Esophagus muscularis mucosa (tissue), 3 donors: Measurements from ENCODE around the gene OCLN.

Source experiments
- CTCF ChIP-seq, 3 experiments: fragments of 200-600 bp in 2 of 3; fragments of 450-650 bp in 1 of 3; sonication (generic) in 2 of 3; IDR thresholded peaks; one replicate each; pipeline ENCODE4 v1.5.1; 2017 to 2019; ENCODE audit warnings: antibody characterized with exemption in 3 of 3, mild to moderate bottlenecking in 2 of 3, moderate library complexity in 1 of 3
- POLR2AphosphoS5 ChIP-seq, 2 donors: sonication (generic); formaldehyde crosslinking; IDR thresholded peaks; one replicate each; pipeline ENCODE4 v1.6.1; 2017; ENCODE audit warnings: antibody characterized with exemption in 2 of 2

GRCh38 chr5:69492391-69492922, at the start of gene OCLN:
- no peak for TF ChIP-seq CTCF (IDR thresholded peaks at IDR 0.05)
- no peak for TF ChIP-seq POLR2AphosphoS5 (IDR thresholded peaks at IDR 0.05)
